NCI-H526 (cell line): ENCODE data around the gene MACROH2A2.
A peak's percentile ranks its signal among the peaks of the same experiment; 100 is the strongest.
"Not testable (repeated sequence)": the region's sequence is repeated elsewhere in the genome, so short reads cannot be mapped to it uniquely, and the experiment has no call there.

Experiments used
- DNase-seq, 2 experiments: peaks; one replicate each; lab custom pipeline; 2025; lab: John Stamatoyannopoulos, UW

Gene MACROH2A2

GRCh38 chr10:70067586-70067985 lies 14.9 kb downstream of the MACROH2A2 start:
- DNase-seq = no peak

GRCh38 chr10:70068925-70069324 lies 16.3 kb downstream of the MACROH2A2 start:
- DNase-seq = peak in 1 of 2 experiments; percentile 18

- peak in 1 of 2 experiments; percentile 14 for DNase-seq
These were observed 16.7 kb downstream of the MACROH2A2 start for GRCh38 chr10:70069346-70069745.

- DNase-seq = no peak
These were observed 18.2 kb downstream of the MACROH2A2 start for GRCh38 chr10:70070834-70071233.

GRCh38 chr10:70074165-70074564 lies 21.5 kb downstream of the MACROH2A2 start:
- DNase-seq = no peak

GRCh38 chr10:70074971-70075370 lies 22.3 kb downstream of the MACROH2A2 start:
- DNase-seq = no peak

- DNase-seq = no peak
These were observed 25.7 kb downstream of the MACROH2A2 start for GRCh38 chr10:70078329-70078728.

GRCh38 chr10:70078937-70079336 lies 26.3 kb downstream of the MACROH2A2 start:
- DNase-seq = no peak

GRCh38 chr10:70080789-70081188 lies 28.1 kb downstream of the MACROH2A2 start:
- DNase-seq = not testable (repeated sequence)

GRCh38 chr10:70084189-70084588 lies 31.5 kb downstream of the MACROH2A2 start:
- DNase-seq = no peak

- no peak for DNase-seq
These were observed 33.4 kb downstream of the MACROH2A2 start for GRCh38 chr10:70085975-70086613.

- DNase-seq = no peak
These were observed 35.1 kb downstream of the MACROH2A2 start for GRCh38 chr10:70087616-70088307.

- DNase-seq = no peak
These were observed 35.7 kb downstream of the MACROH2A2 start for GRCh38 chr10:70088308-70088698.

GRCh38 chr10:70090013-70090412 lies 37.4 kb downstream of the MACROH2A2 start:
- DNase-seq = no peak

- DNase-seq = no peak
These were observed 38.3 kb downstream of the MACROH2A2 start for GRCh38 chr10:70090951-70091350.

GRCh38 chr10:70092389-70092718 lies 39.7 kb downstream of the MACROH2A2 start:
- DNase-seq = no peak

- DNase-seq = no peak
These were observed 40.8 kb downstream of the MACROH2A2 start for GRCh38 chr10:70093335-70093944.

GRCh38 chr10:70094250-70094649 lies 41.6 kb downstream of the MACROH2A2 start:
- peak in 1 of 2 experiments; percentile 37 for DNase-seq

- DNase-seq = no peak
These were observed 43.5 kb downstream of the MACROH2A2 start for GRCh38 chr10:70096016-70096704.

- DNase-seq = no peak
These were observed 44.2 kb downstream of the MACROH2A2 start for GRCh38 chr10:70096705-70097420.

GRCh38 chr10:70097459-70097858 lies 44.8 kb downstream of the MACROH2A2 start:
- DNase-seq = no peak

- no peak for DNase-seq
These were observed 45.6 kb downstream of the MACROH2A2 start for GRCh38 chr10:70098271-70098670.
